Activated CD4-positive, alpha-beta T cell treated with anti-CD3 and anti-CD28 coated beads, Interleukin-2, Interleukin-6, amounts not matched to agents 100 ng/mL and 50 ng/mL, durations not matched to agents 16 hours and 8 hours (primary cell): Measurements from ENCODE around the gene HSD17B4.
A peak's percentile ranks its signal among the peaks of the same experiment; 100 is the strongest.
"Not testable (repeated sequence)": the region's sequence is repeated elsewhere in the genome, so short reads cannot be mapped to it uniquely, and the experiment has no call there.

Source experiments
- DNase-seq: peaks from one replicate; pipeline ENCODE4 v3.0.0-alpha.2; 2020

Gene HSD17B4

GRCh38 chr5:119435436-119436132, 16.7 kb upstream of the HSD17B4 start:
- DNase-seq = peak; percentile 76

GRCh38 chr5:119437785-119438586, 14.3 kb upstream of the HSD17B4 start:
- DNase-seq = not testable (repeated sequence)

GRCh38 chr5:119438587-119438917, 13.7 kb upstream of the HSD17B4 start:
- not testable (repeated sequence) for DNase-seq

- no peak for DNase-seq
These were observed 13.1 kb upstream of the HSD17B4 start for GRCh38 chr5:119439140-119439631.

- not testable (repeated sequence) for DNase-seq
These were observed 12.7 kb upstream of the HSD17B4 start for GRCh38 chr5:119439632-119440031.

- not testable (repeated sequence) for DNase-seq
These were observed 7.7 kb upstream of the HSD17B4 start for GRCh38 chr5:119444643-119445042.

- DNase-seq = no peak
These were observed 6.8 kb upstream of the HSD17B4 start for GRCh38 chr5:119445544-119445943.

- no peak for DNase-seq
These were observed 2.4 kb upstream of the HSD17B4 start for GRCh38 chr5:119449882-119450281.

- not testable (repeated sequence) for DNase-seq
These were observed 1.7 kb upstream of the HSD17B4 start for GRCh38 chr5:119450627-119451026.

GRCh38 chr5:119451561-119451960, 736 bp upstream of the HSD17B4 start:
- DNase-seq = no peak

- DNase-seq = no peak
These were observed 281 bp upstream of the HSD17B4 start for GRCh38 chr5:119452060-119452372.

GRCh38 chr5:119453040-119453373, 710 bp downstream of the HSD17B4 start:
- peak; percentile 3 for DNase-seq

- no peak for DNase-seq
These were observed 1.9 kb downstream of the HSD17B4 start for GRCh38 chr5:119454171-119454570.

GRCh38 chr5:119458911-119459632, 6.8 kb downstream of the HSD17B4 start:
- no peak for DNase-seq

- DNase-seq = no peak
These were observed 13.3 kb downstream of the HSD17B4 start for GRCh38 chr5:119465640-119466039.

- DNase-seq = no peak
These were observed 16.0 kb downstream of the HSD17B4 start for GRCh38 chr5:119468286-119468685.

GRCh38 chr5:119470105-119470763, 17.9 kb downstream of the HSD17B4 start:
- DNase-seq = no peak

- DNase-seq = peak; percentile 32
These were observed 18.7 kb downstream of the HSD17B4 start for GRCh38 chr5:119470851-119471451.

GRCh38 chr5:119473241-119473640, 20.9 kb downstream of the HSD17B4 start:
- no peak for DNase-seq

- no peak for DNase-seq
These were observed 24.0 kb downstream of the HSD17B4 start for GRCh38 chr5:119476341-119476740.

GRCh38 chr5:119478781-119479180, 26.5 kb downstream of the HSD17B4 start:
- no peak for DNase-seq

- not testable (repeated sequence) for DNase-seq
These were observed 28.3 kb downstream of the HSD17B4 start for GRCh38 chr5:119480629-119481028.

- DNase-seq = no peak
These were observed 30.9 kb downstream of the HSD17B4 start for GRCh38 chr5:119483155-119483554.
